Measurements from ENCODE around the gene PDCD6IP.

Gene PDCD6IP

GRCh38 chr3:33895658-33896057, 97.2 kb downstream of the PDCD6IP start:
- Histone ChIP-seq H3K27me3 (ENCODE audit: insufficient read depth, insufficient read length) (no peaks in the 10 kb centered on the region), H3K4me1 (ENCODE audit: insufficient read depth, insufficient read length) (no peaks in the 10 kb centered on the region), H3K4me3 (ENCODE audit: insufficient read length, low read depth) (no peak overlapping the region), H3K9me3 (ENCODE audit: insufficient read depth, low read length) (no peaks in the 10 kb centered on the region), H3K9ac (ENCODE audit: insufficient read length, low read depth) (no peak overlapping the region), H3K36me3 (ENCODE audit: insufficient read depth, insufficient read length, low read length) (no peaks in the 10 kb centered on the region)
- TF ChIP-seq SUZ12 (IDR thresholded peaks at IDR 0.05; ENCODE audit: extremely low read depth, insufficient read depth, insufficient read length) (no peak), YY1 (IDR thresholded peaks at IDR 0.05; ENCODE audit: insufficient read depth, insufficient read length) (no peak), ZNF274 (IDR thresholded peaks at IDR 0.05; ENCODE audit: low read depth, low read length) (no peak)
- no peak for DNase-seq (ENCODE audit: low read depth, low spot score)

GRCh38 chr3:33897306-33897705, 98.9 kb downstream of the PDCD6IP start:
- Histone ChIP-seq H3K27me3 (ENCODE audit: insufficient read depth, insufficient read length) (no peaks in the 10 kb centered on the region), H3K9ac (ENCODE audit: insufficient read length, low read depth) (no peak overlapping the region), H3K4me1 (ENCODE audit: insufficient read depth, insufficient read length) (no peaks in the 10 kb centered on the region), H3K36me3 (ENCODE audit: insufficient read depth, insufficient read length, low read length) (no peaks in the 10 kb centered on the region), H3K9me3 (ENCODE audit: insufficient read depth, low read length) (no peaks in the 10 kb centered on the region), H3K4me3 (ENCODE audit: insufficient read length, low read depth) (no peak overlapping the region)
- TF ChIP-seq YY1 (IDR thresholded peaks at IDR 0.05; ENCODE audit: insufficient read depth, insufficient read length), result no peak
- TF ChIP-seq SUZ12 (IDR thresholded peaks at IDR 0.05; ENCODE audit: extremely low read depth, insufficient read depth, insufficient read length), result no peak
- TF ChIP-seq ZNF274 (IDR thresholded peaks at IDR 0.05; ENCODE audit: low read depth, low read length), result no peak
- DNase-seq (ENCODE audit: low read depth, low spot score), result no peak

- Histone ChIP-seq H3K27me3 (ENCODE audit: insufficient read depth, insufficient read length) (no peaks in the 10 kb centered on the region), H3K4me1 (ENCODE audit: insufficient read depth, insufficient read length) (no peaks in the 10 kb centered on the region), H3K9ac (ENCODE audit: insufficient read length, low read depth) (no peak overlapping the region), H3K4me3 (ENCODE audit: insufficient read length, low read depth) (no peak overlapping the region), H3K9me3 (ENCODE audit: insufficient read depth, low read length) (no peaks in the 10 kb centered on the region), H3K36me3 (ENCODE audit: insufficient read depth, insufficient read length, low read length) (no peaks in the 10 kb centered on the region)
- TF ChIP-seq SUZ12 (IDR thresholded peaks at IDR 0.05; ENCODE audit: extremely low read depth, insufficient read depth, insufficient read length) (no peak), YY1 (IDR thresholded peaks at IDR 0.05; ENCODE audit: insufficient read depth, insufficient read length) (no peak), ZNF274 (IDR thresholded peaks at IDR 0.05; ENCODE audit: low read depth, low read length) (no peak)
- no peak for DNase-seq (ENCODE audit: low read depth, low spot score)
Observed at GRCh38 chr3:33898901-33899300, 100.5 kb downstream of the PDCD6IP start.

- Histone ChIP-seq H3K9me3 (ENCODE audit: insufficient read depth, low read length) (no peaks in the 10 kb centered on the region), H3K4me3 (ENCODE audit: insufficient read length, low read depth) (no peak overlapping the region), H3K36me3 (ENCODE audit: insufficient read depth, insufficient read length, low read length) (no peaks in the 10 kb centered on the region), H3K4me1 (ENCODE audit: insufficient read depth, insufficient read length) (no peaks in the 10 kb centered on the region), H3K9ac (ENCODE audit: insufficient read length, low read depth) (no peak overlapping the region), H3K27me3 (ENCODE audit: insufficient read depth, insufficient read length) (no peaks in the 10 kb centered on the region)
- DNase-seq (ENCODE audit: low read depth, low spot score), result no peak
- TF ChIP-seq SUZ12 (IDR thresholded peaks at IDR 0.05; ENCODE audit: extremely low read depth, insufficient read depth, insufficient read length), result no peak
- no peak for TF ChIP-seq ZNF274 (IDR thresholded peaks at IDR 0.05; ENCODE audit: low read depth, low read length)
- no peak for TF ChIP-seq YY1 (IDR thresholded peaks at IDR 0.05; ENCODE audit: insufficient read depth, insufficient read length)
Observed at GRCh38 chr3:33900440-33900808, 102.0 kb downstream of the PDCD6IP start.

- Histone ChIP-seq H3K36me3 (ENCODE audit: insufficient read depth, insufficient read length, low read length) (no peaks in the 10 kb centered on the region), H3K27me3 (ENCODE audit: insufficient read depth, insufficient read length) (no peaks in the 10 kb centered on the region), H3K4me1 (ENCODE audit: insufficient read depth, insufficient read length) (no peaks in the 10 kb centered on the region), H3K9me3 (ENCODE audit: insufficient read depth, low read length) (no peaks in the 10 kb centered on the region), H3K9ac (ENCODE audit: insufficient read length, low read depth) (no peak overlapping the region), H3K4me3 (ENCODE audit: insufficient read length, low read depth) (no peak overlapping the region)
- no peak for DNase-seq (ENCODE audit: low read depth, low spot score)
- TF ChIP-seq SUZ12 (IDR thresholded peaks at IDR 0.05; ENCODE audit: extremely low read depth, insufficient read depth, insufficient read length) (no peak), YY1 (IDR thresholded peaks at IDR 0.05; ENCODE audit: insufficient read depth, insufficient read length) (no peak), ZNF274 (IDR thresholded peaks at IDR 0.05; ENCODE audit: low read depth, low read length) (no peak)
Observed at GRCh38 chr3:33900809-33901505, 102.5 kb downstream of the PDCD6IP start.

- H3K4me3 ChIP-seq (ENCODE audit: insufficient read length, low read depth), result no peak overlapping the region
- no peaks in the 10 kb centered on the region for H3K27me3 ChIP-seq (ENCODE audit: insufficient read depth, insufficient read length)
- H3K36me3 ChIP-seq (ENCODE audit: insufficient read depth, insufficient read length, low read length), result no peaks in the 10 kb centered on the region
- no peaks in the 10 kb centered on the region for H3K4me1 ChIP-seq (ENCODE audit: insufficient read depth, insufficient read length)
- H3K9me3 ChIP-seq (ENCODE audit: insufficient read depth, low read length), result no peaks in the 10 kb centered on the region
- H3K9ac ChIP-seq (ENCODE audit: insufficient read length, low read depth), result no peak overlapping the region
- no peak for TF ChIP-seq ZNF274 (IDR thresholded peaks at IDR 0.05; ENCODE audit: low read depth, low read length)
- no peak for TF ChIP-seq SUZ12 (IDR thresholded peaks at IDR 0.05; ENCODE audit: extremely low read depth, insufficient read depth, insufficient read length)
- no peak for TF ChIP-seq YY1 (IDR thresholded peaks at IDR 0.05; ENCODE audit: insufficient read depth, insufficient read length)
- DNase-seq (ENCODE audit: low read depth, low spot score), result no peak
Observed at GRCh38 chr3:33901862-33902563, 103.6 kb downstream of the PDCD6IP start.

GRCh38 chr3:33904730-33905129, 106.3 kb downstream of the PDCD6IP start:
- Histone ChIP-seq H3K27me3 (ENCODE audit: insufficient read depth, insufficient read length) (no peaks in the 10 kb centered on the region), H3K9me3 (ENCODE audit: insufficient read depth, low read length) (no peaks in the 10 kb centered on the region), H3K4me1 (ENCODE audit: insufficient read depth, insufficient read length) (no peaks in the 10 kb centered on the region), H3K4me3 (ENCODE audit: insufficient read length, low read depth) (no peak overlapping the region), H3K36me3 (ENCODE audit: insufficient read depth, insufficient read length, low read length) (no peaks in the 10 kb centered on the region), H3K9ac (ENCODE audit: insufficient read length, low read depth) (no peak overlapping the region)
- no peak for DNase-seq (ENCODE audit: low read depth, low spot score)
- no peak for TF ChIP-seq YY1 (IDR thresholded peaks at IDR 0.05; ENCODE audit: insufficient read depth, insufficient read length)
- TF ChIP-seq SUZ12 (IDR thresholded peaks at IDR 0.05; ENCODE audit: extremely low read depth, insufficient read depth, insufficient read length), result no peak
- no peak for TF ChIP-seq ZNF274 (IDR thresholded peaks at IDR 0.05; ENCODE audit: low read depth, low read length)

Measured in NT2/D1 (cell line).